ENCODE data around the gene EIF5A. TPM values are rescaled to one million over a fixed set of nuclear protein-coding genes. Genes with fewer than 3 reads are reported as not detected.
A peak's percentile ranks its signal among the peaks of the same experiment; 100 is the strongest.

The EIF5A gene
- polyA plus RNA-seq, 3 donors, result 465 to 511 (median 485) TPM

DNA sequence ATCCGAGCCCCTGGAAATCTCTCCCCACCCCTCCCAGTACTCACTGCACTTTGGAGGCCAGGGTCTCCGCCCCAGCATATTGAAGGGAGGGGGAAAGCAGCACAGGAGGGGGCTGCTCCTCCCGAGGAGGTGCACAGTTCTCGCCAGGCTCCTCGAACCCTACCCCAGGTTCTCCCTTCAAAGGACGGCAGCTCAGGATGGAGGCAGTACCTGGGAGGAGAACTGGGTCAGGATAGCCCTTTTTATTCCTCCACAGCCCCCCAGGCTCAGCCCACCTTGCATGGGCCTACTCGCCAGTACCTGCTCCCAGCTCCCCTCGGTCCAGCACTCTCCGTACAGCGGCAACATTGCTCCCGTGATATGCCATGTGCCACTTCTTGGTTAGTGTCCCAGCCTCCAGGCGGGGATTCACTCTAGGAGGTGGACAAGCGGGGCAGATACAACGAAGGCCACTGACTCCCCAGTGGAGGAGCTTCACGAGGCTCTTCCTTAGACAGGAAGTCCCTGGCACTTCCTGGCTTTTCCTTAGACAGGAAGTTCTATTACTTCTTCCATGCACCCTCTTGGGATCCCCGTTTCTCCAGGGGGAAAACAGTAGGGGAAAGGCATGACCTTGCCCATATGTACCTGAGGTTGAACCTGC is 9.9 kb downstream of the EIF5A start:
- Histone ChIP-seq H3K27me3 (ENCODE audit: control insufficient read depth in 2 of 2, insufficient read depth in 2 of 2, low read length in 2 of 2) (no peaks in the 10 kb centered on the region), H3K4me1 (ENCODE audit: control insufficient read depth in 1 of 2, insufficient read depth in 2 of 2, low read length in 2 of 2) (peaks cover 23 to 28% of the 10 kb centered on the region in 2 donors), H3K9me3 (replicated peaks in 1 of 2; ENCODE audit: control insufficient read depth in 1 of 2, insufficient read depth in 1 of 2, low read length in 2 of 2) (no peaks in the 10 kb centered on the region), H3K79me2 (ENCODE audit: insufficient read depth, low read length) (peaks cover 30% of the 10 kb centered on the region), H2AFZ (ENCODE audit: insufficient read depth, low read depth, low read length, poor library complexity, severe bottlenecking) (no peak overlapping the region), H3K4me2 (replicated peaks; ENCODE audit: extremely low read depth, low read length, poor library complexity, severe bottlenecking) (no peak overlapping the region), H3K27ac (ENCODE audit: low read depth in 1 of 2, low read length in 2 of 2) (peak overlapping the region in 1 of 2 donors; percentile 18), H3K9ac (ENCODE audit: insufficient read depth, low read length, poor library complexity, severe bottlenecking) (no peak overlapping the region), H3K36me3 (replicated peaks in 1 of 2; ENCODE audit: control insufficient read depth in 1 of 2, insufficient read depth in 2 of 2, low read length in 2 of 2) (peaks cover 61 to 66% of the 10 kb centered on the region in 2 donors), H4K20me1 (ENCODE audit: insufficient read depth, low read length) (peaks cover 20% of the 10 kb centered on the region), H3K4me3 (replicated peaks in 1 of 3; ENCODE audit: low read depth in 2 of 3, low read length in 3 of 3) (no peak overlapping the region)
- Mint-ChIP-seq H3K27me3 (ENCODE audit: low read depth in 3 of 3) (no peaks in the 10 kb centered on the region), H3K9me3 (no peaks in the 10 kb centered on the region), H3K36me3 (peaks cover 49 to 77% of the 10 kb centered on the region in 2 donors), H3K27ac (peak overlapping the region in 5 of 7 donors; percentile 36 to 68 (median 43)), H3K4me3 (no peak overlapping the region), H3K4me1 (peaks cover 30% of the 10 kb centered on the region)
- TF ChIP-seq, protein P1, sequence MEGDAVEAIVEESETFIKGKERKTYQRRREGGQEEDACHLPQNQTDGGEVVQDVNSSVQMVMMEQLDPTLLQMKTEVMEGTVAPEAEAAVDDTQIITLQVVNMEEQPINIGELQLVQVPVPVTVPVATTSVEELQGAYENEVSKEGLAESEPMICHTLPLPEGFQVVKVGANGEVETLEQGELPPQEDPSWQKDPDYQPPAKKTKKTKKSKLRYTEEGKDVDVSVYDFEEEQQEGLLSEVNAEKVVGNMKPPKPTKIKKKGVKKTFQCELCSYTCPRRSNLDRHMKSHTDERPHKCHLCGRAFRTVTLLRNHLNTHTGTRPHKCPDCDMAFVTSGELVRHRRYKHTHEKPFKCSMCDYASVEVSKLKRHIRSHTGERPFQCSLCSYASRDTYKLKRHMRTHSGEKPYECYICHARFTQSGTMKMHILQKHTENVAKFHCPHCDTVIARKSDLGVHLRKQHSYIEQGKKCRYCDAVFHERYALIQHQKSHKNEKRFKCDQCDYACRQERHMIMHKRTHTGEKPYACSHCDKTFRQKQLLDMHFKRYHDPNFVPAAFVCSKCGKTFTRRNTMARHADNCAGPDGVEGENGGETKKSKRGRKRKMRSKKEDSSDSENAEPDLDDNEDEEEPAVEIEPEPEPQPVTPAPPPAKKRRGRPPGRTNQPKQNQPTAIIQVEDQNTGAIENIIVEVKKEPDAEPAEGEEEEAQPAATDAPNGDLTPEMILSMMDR (IDR thresholded peaks at IDR 0.05), result no peak
- intact Hi-C loops (cut with micrococcal nuclease), result no loop called here
- DNase-seq, result no peak
- WGBS (ENCODE audit: insufficient coverage), result 94% methylated on average over 11 of the region's 16 CpGs

DNA sequence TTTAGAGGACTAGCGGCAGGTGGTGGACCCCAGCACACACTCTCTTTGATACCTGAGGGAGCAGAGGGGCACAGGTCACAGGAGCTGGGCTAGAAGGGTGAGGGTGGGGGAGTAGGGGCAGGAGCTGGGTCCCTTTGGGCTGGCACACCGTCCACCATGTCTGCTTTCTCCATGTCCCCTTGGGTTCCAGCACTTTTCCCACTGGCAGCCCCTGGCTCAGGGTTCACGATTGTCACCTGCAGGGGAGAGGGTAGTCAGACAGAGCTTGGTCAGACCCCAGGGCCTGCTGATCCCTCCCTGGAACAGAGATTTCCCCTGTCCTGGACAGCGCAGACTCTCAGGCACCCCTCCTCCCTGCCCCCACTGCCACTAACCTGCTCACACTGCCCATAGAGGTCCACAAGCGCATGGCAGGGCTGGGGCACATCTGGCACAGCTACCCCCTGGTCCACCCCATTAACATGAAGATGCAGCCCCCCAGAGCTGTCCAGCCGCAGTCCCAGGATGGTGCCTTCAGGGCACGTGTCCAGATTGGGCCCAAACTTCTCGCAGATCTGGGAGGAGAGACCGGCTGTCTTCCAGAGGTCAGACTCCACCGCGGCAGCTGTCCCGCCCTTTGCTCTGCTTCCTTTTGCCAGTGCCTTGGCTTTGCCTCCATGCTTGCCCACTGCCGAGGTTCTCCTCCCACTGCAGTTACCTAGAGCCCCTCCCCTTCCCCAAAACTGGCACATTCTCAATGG is 10.9 kb downstream of the EIF5A start:
- no peaks in the 10 kb centered on the region for H3K27me3 Mint-ChIP-seq (ENCODE audit: low read depth in 3 of 3)

More for the DNA sequence above, 10.9 kb downstream of the EIF5A start:
- peak overlapping the region in 4 of 7 donors; percentile 36 to 83 (median 69) for H3K27ac Mint-ChIP-seq
- H3K36me3 ChIP-seq (replicated peaks in 1 of 2; ENCODE audit: control insufficient read depth in 1 of 2, insufficient read depth in 2 of 2, low read length in 2 of 2), result peaks cover 61 to 66% of the 10 kb centered on the region in 2 donors
- no peaks in the 10 kb centered on the region for H3K9me3 ChIP-seq (replicated peaks in 1 of 2; ENCODE audit: control insufficient read depth in 1 of 2, insufficient read depth in 1 of 2, low read length in 2 of 2)
- DNase-seq, result no peak
- H4K20me1 ChIP-seq (ENCODE audit: insufficient read depth, low read length), result peaks cover 10% of the 10 kb centered on the region
- no peak overlapping the region for H3K4me3 ChIP-seq (replicated peaks in 1 of 3; ENCODE audit: low read depth in 2 of 3, low read length in 3 of 3)
- H3K4me3 Mint-ChIP-seq, result no peak overlapping the region
- peaks cover 21% of the 10 kb centered on the region for H3K79me2 ChIP-seq (ENCODE audit: insufficient read depth, low read length)
- peaks cover 49 to 77% of the 10 kb centered on the region in 2 donors for H3K36me3 Mint-ChIP-seq
- H3K4me2 ChIP-seq (replicated peaks; ENCODE audit: extremely low read depth, low read length, poor library complexity, severe bottlenecking), result no peak overlapping the region
- H3K27me3 ChIP-seq (ENCODE audit: control insufficient read depth in 2 of 2, insufficient read depth in 2 of 2, low read length in 2 of 2), result no peaks in the 10 kb centered on the region
- no peak overlapping the region for H3K27ac ChIP-seq (ENCODE audit: low read depth in 1 of 2, low read length in 2 of 2)
- intact Hi-C loops (cut with micrococcal nuclease), result no loop called here
- H3K4me1 ChIP-seq (ENCODE audit: control insufficient read depth in 1 of 2, insufficient read depth in 2 of 2, low read length in 2 of 2), result peaks cover 23 to 28% of the 10 kb centered on the region in 2 donors
- WGBS (ENCODE audit: insufficient coverage), result 95% methylated on average over 11 of the region's 13 CpGs
- TF ChIP-seq, protein P1 (IDR thresholded peaks at IDR 0.05), result no peak
- no peak overlapping the region for H3K9ac ChIP-seq (ENCODE audit: insufficient read depth, low read length, poor library complexity, severe bottlenecking)
- H2AFZ ChIP-seq (ENCODE audit: insufficient read depth, low read depth, low read length, poor library complexity, severe bottlenecking), result no peak overlapping the region
- peaks cover 20% of the 10 kb centered on the region for H3K4me1 Mint-ChIP-seq
- H3K9me3 Mint-ChIP-seq, result no peaks in the 10 kb centered on the region

Data from CD14-positive monocyte (primary cell).